Pancreas (tissue), 10 donors: ENCODE data around the gene RTN4RL1. TPM values are rescaled to one million over a fixed set of nuclear protein-coding genes. Genes with fewer than 3 reads are reported as not detected.

Experiments used
- ATAC-seq, 4 donors: fragments of 200-7000 bp; cut with Tn5 transposase; one replicate each; pipeline versions ENCODE4 v1.8.0 to v1.9.1; 2020; ENCODE audit warnings: mild to moderate bottlenecking in 4 of 4, moderate library complexity in 4 of 4
- DNase-seq, 6 donors: peaks; one replicate each; pipeline ENCODE4 v3.0.0-alpha.2; 2020
- FAIRE-seq: peaks from 2 replicates; lab custom pipeline; 2012; peaks lifted over from hg19 to GRCh38; lab: Jason Lieb, UNC
- H3K27ac ChIP-seq, 4 donors: fragments of 200-600 bp; sonication (generic); 1 replicate in 3 of 4; 2 replicates in 1 of 4; pipeline versions ENCODE4 v1.5.0 to v1.8.0; 2020
- H3K27me3 ChIP-seq, 4 donors: fragments of 200-600 bp; one replicate each; pipeline ENCODE4 v1.8.0; 2021
- H3K36me3 ChIP-seq, 3 donors: fragments of 200-600 bp; sonication (generic) in 1 of 3; one replicate each; pipeline versions ENCODE4 v1.5.0 to v1.8.0; 2020 to 2021
- H3K4me1 ChIP-seq, 3 donors: fragments of 200-600 bp; one replicate each; pipeline ENCODE4 v1.8.0; 2021
- H3K4me3 ChIP-seq, 4 donors: fragments of 200-600 bp; sonication (generic) in 2 of 4; one replicate each; pipeline versions ENCODE4 v1.5.0 to v1.8.0; 2020 to 2021
- H3K9me3 ChIP-seq, 4 donors: fragments of 200-600 bp; one replicate each; pipeline ENCODE4 v1.8.0; 2021
- WGBS, 2 donors: extraction: QIAGEN DNeasy Blood & Tissue Kit; methylation state at CpG; one replicate each; pipeline ENCODE4 v1.1.7; 2013; 5-methylcytosine and 5-hydroxymethylcytosine counted together
- intact Hi-C, 3 donors: fragments of 100-400 bp; cut with DNase I; formaldehyde crosslinking; loops; one replicate each; pipeline versions ENCODE4 v1.11.1 to v1.14.2; 2022
- polyA plus RNA-seq, 2 donors: library from polyadenylated mRNA; stranded (reverse); fragments of 200-250 nt; gene quantifications; one replicate each; pipeline ENCODE4 v1.2.3, GENCODE V29; 2013
- total RNA-seq, 6 donors: library from RNA; stranded (reverse); fragmentation: NEBNext Ultra II Directional in 4 of 6; extraction: Animal tissue kit (Norgen Biotek cat#: 25700) in 4 of 6; gene quantifications; one replicate each; pipeline versions ENCODE4 v1.2.1 to v1.2.4, GENCODE V29; 2021 to 2023
- TF ChIP-seq, protein P1 (sequence below), 4 donors: fragments of 200-600 bp; sonication (generic) in 3 of 4; IDR thresholded peaks; one replicate each; pipeline versions ENCODE4 v1.5.0 to v1.8.0; 2021; ENCODE audit warnings: antibody characterized with exemption in 4 of 4
- donor health status: healthy with polysubstance abuse.
- donor health status: DM: no; HTN: no; CAD: no; lungs with moderate emphysema.
- donor health status: DM: no; HTN: no; CAD: no.
- donor health status: control.
- donor health status: control.
- donor health status: Bipolar disorder and iron deficiency.
- donor health status: DM: yes; HTN: yes; CAD: no.
- donor health status: DM: no; HTN: no; CAD: no.
- donor health status: DM: no; HTN: no; CAD: no.
- donor health status: DM: yes; HTN: yes; CAD: no.

The RTN4RL1 gene
- total and polyA plus RNA-seq, 8 donors: 0.93 to 3.6 (median 2.1) TPM

GRCh38 chr17:1963250-1963649, 61.9 kb downstream of the RTN4RL1 start:
- Histone ChIP-seq H3K4me1 (no peaks in the 10 kb centered on the region), H3K27me3 (no peaks in the 10 kb centered on the region), H3K36me3 (no peaks in the 10 kb centered on the region), H3K4me3 (no peak overlapping the region), H3K27ac (no peak overlapping the region), H3K9me3 (no peaks in the 10 kb centered on the region)
- no peak for FAIRE-seq
- ATAC-seq: no peak
- 79 to 88% methylated on average over 7 of the region's 7 CpGs for WGBS, 2 donors
- intact Hi-C loops: no loop called here
- TF ChIP-seq, protein P1, sequence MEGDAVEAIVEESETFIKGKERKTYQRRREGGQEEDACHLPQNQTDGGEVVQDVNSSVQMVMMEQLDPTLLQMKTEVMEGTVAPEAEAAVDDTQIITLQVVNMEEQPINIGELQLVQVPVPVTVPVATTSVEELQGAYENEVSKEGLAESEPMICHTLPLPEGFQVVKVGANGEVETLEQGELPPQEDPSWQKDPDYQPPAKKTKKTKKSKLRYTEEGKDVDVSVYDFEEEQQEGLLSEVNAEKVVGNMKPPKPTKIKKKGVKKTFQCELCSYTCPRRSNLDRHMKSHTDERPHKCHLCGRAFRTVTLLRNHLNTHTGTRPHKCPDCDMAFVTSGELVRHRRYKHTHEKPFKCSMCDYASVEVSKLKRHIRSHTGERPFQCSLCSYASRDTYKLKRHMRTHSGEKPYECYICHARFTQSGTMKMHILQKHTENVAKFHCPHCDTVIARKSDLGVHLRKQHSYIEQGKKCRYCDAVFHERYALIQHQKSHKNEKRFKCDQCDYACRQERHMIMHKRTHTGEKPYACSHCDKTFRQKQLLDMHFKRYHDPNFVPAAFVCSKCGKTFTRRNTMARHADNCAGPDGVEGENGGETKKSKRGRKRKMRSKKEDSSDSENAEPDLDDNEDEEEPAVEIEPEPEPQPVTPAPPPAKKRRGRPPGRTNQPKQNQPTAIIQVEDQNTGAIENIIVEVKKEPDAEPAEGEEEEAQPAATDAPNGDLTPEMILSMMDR (IDR thresholded peaks at IDR 0.05): no peak
- DNase-seq: no peak

GRCh38 chr17:1961189-1961588, 63.9 kb downstream of the RTN4RL1 start:
- Histone ChIP-seq H3K36me3 (no peaks in the 10 kb centered on the region), H3K4me1 (no peaks in the 10 kb centered on the region), H3K9me3 (no peaks in the 10 kb centered on the region), H3K27me3 (no peaks in the 10 kb centered on the region), H3K27ac (no peak overlapping the region), H3K4me3 (no peak overlapping the region)
- TF ChIP-seq, protein P1 (IDR thresholded peaks at IDR 0.05): no peak
- FAIRE-seq: no peak
- WGBS, 2 donors: 78 to 80% methylated on average over 14 of the region's 14 CpGs
- intact Hi-C loops: no loop called here
- no peak for DNase-seq
- no peak for ATAC-seq

DNA sequence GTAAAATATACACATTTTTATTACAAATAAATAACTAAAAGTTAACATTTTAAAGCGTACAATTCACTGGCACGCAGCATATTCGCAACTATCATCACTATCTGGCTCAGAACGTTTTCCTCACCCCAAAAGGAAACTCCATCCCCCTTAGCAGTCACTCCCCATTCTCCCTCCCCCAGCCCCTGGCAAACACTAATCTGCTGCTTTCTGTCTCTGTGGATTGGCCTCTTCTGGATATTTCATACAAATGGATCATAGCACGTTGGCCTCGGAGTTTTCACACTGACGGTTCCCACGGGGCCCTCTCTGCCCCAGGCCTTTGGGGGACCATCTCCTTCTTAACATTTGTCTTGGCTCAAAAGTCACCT, 64.6 kb downstream of the RTN4RL1 start:
- Histone ChIP-seq H3K27me3 (no peaks in the 10 kb centered on the region), H3K4me1 (no peaks in the 10 kb centered on the region), H3K27ac (no peak overlapping the region), H3K36me3 (no peaks in the 10 kb centered on the region), H3K4me3 (no peak overlapping the region), H3K9me3 (no peaks in the 10 kb centered on the region)
- 76 to 79% methylated on average over 8 of the region's 8 CpGs for WGBS, 2 donors
- TF ChIP-seq, protein P1 (IDR thresholded peaks at IDR 0.05): no peak
- ATAC-seq (peak in 1 of 4 donors; percentile 17), FAIRE-seq (no peak), DNase-seq (no peak)
- intact Hi-C loops: no loop called here

DNA sequence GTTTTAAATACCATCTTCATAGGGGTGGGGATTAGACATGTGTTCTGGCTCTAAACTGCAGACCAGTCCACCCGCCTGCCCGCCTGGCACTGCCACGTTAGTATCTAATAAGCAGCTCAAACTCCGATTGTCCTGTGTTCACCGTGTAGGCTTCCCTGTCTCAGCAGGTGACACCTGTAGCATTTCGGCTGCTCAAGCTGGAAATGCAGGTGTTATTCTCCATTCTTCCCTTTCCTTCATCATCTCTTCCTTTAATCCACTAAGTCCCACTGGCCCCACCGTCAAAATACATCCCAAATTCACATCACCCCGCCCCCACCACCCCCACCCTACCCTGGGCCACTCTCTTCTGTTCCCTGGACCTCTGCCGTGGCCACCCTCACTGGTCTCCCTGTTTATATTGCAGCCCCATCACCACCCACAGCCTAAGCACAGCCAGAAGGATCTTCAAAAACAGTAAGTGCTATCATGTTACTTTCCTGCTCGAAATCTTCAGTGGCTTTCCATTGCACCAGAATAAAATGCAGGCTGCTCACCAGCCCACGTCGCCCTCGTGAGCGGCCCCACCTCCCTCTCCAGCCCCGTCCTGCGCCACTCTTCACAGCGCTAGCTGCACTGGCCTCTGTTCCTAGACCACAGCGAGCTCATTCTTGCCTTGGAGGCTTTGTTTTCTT, 65.1 kb downstream of the RTN4RL1 start:
- ATAC-seq (peak in 3 of 4 donors; percentile 36 to 38 (median 37)), FAIRE-seq (no peak), DNase-seq (no peak)
- Histone ChIP-seq H3K9me3 (no peaks in the 10 kb centered on the region), H3K27me3 (no peaks in the 10 kb centered on the region), H3K27ac (no peak overlapping the region), H3K36me3 (no peaks in the 10 kb centered on the region), H3K4me3 (no peak overlapping the region), H3K4me1 (no peaks in the 10 kb centered on the region)
- TF ChIP-seq, protein P1 (IDR thresholded peaks at IDR 0.05): no peak
- 80 to 83% methylated on average over 18 of the region's 18 CpGs for WGBS, 2 donors
- intact Hi-C loops: no loop called here

- Histone ChIP-seq H3K4me3 (no peak overlapping the region), H3K4me1 (no peaks in the 10 kb centered on the region), H3K27me3 (no peaks in the 10 kb centered on the region), H3K36me3 (no peaks in the 10 kb centered on the region), H3K27ac (no peak overlapping the region), H3K9me3 (no peaks in the 10 kb centered on the region)
- ATAC-seq (peak in 3 of 4 donors; percentile 47 to 67 (median 57)), FAIRE-seq (no peak), DNase-seq (no peak)
- intact Hi-C loops: no loop called here
- WGBS, 2 donors: 68 to 74% methylated on average over 21 of the region's 21 CpGs
- TF ChIP-seq, protein P1 (IDR thresholded peaks at IDR 0.05): no peak
Observed at GRCh38 chr17:1958134-1958881, 66.8 kb downstream of the RTN4RL1 start.
